Measurements from ENCODE around the gene GOLPH3. TPM values are rescaled to one million over a fixed set of nuclear protein-coding genes. Genes with fewer than 3 reads are reported as not detected.
"Not testable (repeated sequence)": the region's sequence is repeated elsewhere in the genome, so short reads cannot be mapped to it uniquely, and the experiment has no call there.

The GOLPH3 gene
- polyA plus RNA-seq, 3 donors = 81.5 to 87.4 (median 81.7) TPM

GRCh38 chr5:32144378-32145207 lies 29.5 kb downstream of the GOLPH3 start:
- DNase-seq = no peak

- no peak for DNase-seq
These were observed 30.3 kb downstream of the GOLPH3 start for GRCh38 chr5:32143617-32144377.

GRCh38 chr5:32138839-32139493 lies 35.2 kb downstream of the GOLPH3 start:
- no peak for DNase-seq

- no peak for DNase-seq
These were observed 37.8 kb downstream of the GOLPH3 start for GRCh38 chr5:32136342-32136741.

- DNase-seq = no peak
These were observed 39.0 kb downstream of the GOLPH3 start for GRCh38 chr5:32135086-32135485.

GRCh38 chr5:32132757-32133156 lies 41.4 kb downstream of the GOLPH3 start:
- no peak for DNase-seq

GRCh38 chr5:32131604-32132003 lies 42.5 kb downstream of the GOLPH3 start:
- no peak for DNase-seq

- DNase-seq = no peak
These were observed 43.3 kb downstream of the GOLPH3 start for GRCh38 chr5:32130865-32131264.

GRCh38 chr5:32129074-32129598 lies 45.0 kb downstream of the GOLPH3 start:
- no peak for DNase-seq

GRCh38 chr5:32127711-32128110 lies 46.4 kb downstream of the GOLPH3 start:
- no peak for DNase-seq

- DNase-seq = no peak
These were observed 47.4 kb downstream of the GOLPH3 start for GRCh38 chr5:32126691-32127090.

- no peak for DNase-seq
These were observed 50.0 kb downstream of the GOLPH3 start for GRCh38 chr5:32123889-32124676.

- no peak for DNase-seq
These were observed 50.9 kb downstream of the GOLPH3 start for GRCh38 chr5:32123058-32123805.

GRCh38 chr5:32118922-32119321 lies 55.2 kb downstream of the GOLPH3 start:
- DNase-seq = not testable (repeated sequence)

- DNase-seq = no peak
These were observed 57.4 kb downstream of the GOLPH3 start for GRCh38 chr5:32116574-32117313.

GRCh38 chr5:32115985-32116384 lies 58.1 kb downstream of the GOLPH3 start:
- DNase-seq = no peak

GRCh38 chr5:32110111-32110696 lies 63.9 kb downstream of the GOLPH3 start:
- no peak for DNase-seq

- no peak for DNase-seq
These were observed 64.9 kb downstream of the GOLPH3 start for GRCh38 chr5:32109236-32109635.

GRCh38 chr5:32108167-32108566 lies 66.0 kb downstream of the GOLPH3 start:
- DNase-seq = no peak

- no peak for DNase-seq
These were observed 66.8 kb downstream of the GOLPH3 start for GRCh38 chr5:32107291-32107690.
